Measurements from ENCODE around the gene GLCE. TPM values are rescaled to one million over a fixed set of nuclear protein-coding genes. Genes with fewer than 3 reads are reported as not detected.

Gene GLCE
- total RNA-seq, 1 experiment from 2014 or later: 10.2 TPM

- Histone ChIP-seq H3K36me3 (ENCODE audit: control insufficient read depth, insufficient read depth, low read length) (no peaks in the 10 kb centered on the region), H3K9me3 (no peaks in the 10 kb centered on the region), H3K4me3 (ENCODE audit: low read depth, low read length) (no peak overlapping the region), H3K4me1 (no peaks in the 10 kb centered on the region; the same call in 1 of the 2 replicates), H3K27me3 (replicated peaks; ENCODE audit: control insufficient read depth, insufficient read depth, low read length) (no peaks in the 10 kb centered on the region)
- H3K27ac Mint-ChIP-seq (ENCODE audit: unreplicated experiment): no peak overlapping the region
- no peaks in the 10 kb centered on the region for H3K36me3 Mint-ChIP-seq (ENCODE audit: insufficient read depth, unreplicated experiment)
- POLR2A ChIA-PET: no interaction called here
- no peak for DNase-seq
- H3K4me1 Mint-ChIP-seq (ENCODE audit: low read depth, unreplicated experiment): peaks cover 9% of the 10 kb centered on the region
- no TSS peak for BruUV-seq (replicated peaks)
- TF ChIP-seq CTCF (IDR thresholded peaks at IDR 0.05; ENCODE audit: insufficient read depth in 1 of 2, low read depth in 1 of 2, low read length in 1 of 2, severe bottlenecking in 1 of 2, unreplicated experiment in 1 of 2): no peak
- no peaks in the 10 kb centered on the region for H3K27me3 Mint-ChIP-seq (ENCODE audit: insufficient read depth, unreplicated experiment)
- CTCF ChIA-PET: no interaction called here
- H3K4me3 Mint-ChIP-seq (ENCODE audit: unreplicated experiment): no peak overlapping the region
- no peaks in the 10 kb centered on the region for H3K9me3 Mint-ChIP-seq (ENCODE audit: unreplicated experiment)
- intact Hi-C loops (cut with micrococcal nuclease; ENCODE audit: unreplicated experiment): no loop called here
Measured at GRCh38 chr15:69170597-69170996, 10.2 kb downstream of the GLCE start.

DNA sequence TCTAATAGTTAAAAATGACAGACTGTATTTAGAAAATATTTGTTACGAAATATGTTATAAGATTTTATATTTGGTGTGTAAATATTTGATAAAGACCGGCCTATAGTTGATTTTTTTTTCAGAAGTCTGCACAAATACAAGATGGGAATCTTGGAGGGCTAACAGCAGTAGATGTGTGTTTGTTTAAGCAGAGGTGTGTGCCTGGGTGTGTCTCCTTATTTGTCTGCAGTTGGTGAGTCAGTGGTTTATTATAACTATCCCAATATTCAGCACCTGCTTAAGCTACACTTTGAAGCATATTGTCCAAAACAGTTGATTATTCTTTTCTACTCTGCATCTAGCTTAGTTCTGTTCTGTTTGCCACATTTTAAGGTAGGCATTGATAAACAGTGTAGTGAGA lies 12.4 kb downstream of the GLCE start:
- no peaks in the 10 kb centered on the region; the same call in 1 of the 2 replicates for H3K4me1 ChIP-seq
- Mint-ChIP-seq H3K4me3 (ENCODE audit: unreplicated experiment) (no peak overlapping the region), H3K9me3 (ENCODE audit: unreplicated experiment) (no peaks in the 10 kb centered on the region), H3K27me3 (ENCODE audit: insufficient read depth, unreplicated experiment) (no peaks in the 10 kb centered on the region), H3K36me3 (ENCODE audit: insufficient read depth, unreplicated experiment) (no peaks in the 10 kb centered on the region), H3K27ac (ENCODE audit: unreplicated experiment) (no peak overlapping the region), H3K4me1 (ENCODE audit: low read depth, unreplicated experiment) (peaks cover 7% of the 10 kb centered on the region)
- H3K9me3 ChIP-seq: no peaks in the 10 kb centered on the region
- intact Hi-C loops (cut with micrococcal nuclease; ENCODE audit: unreplicated experiment): no loop called here
- H3K27me3 ChIP-seq (replicated peaks; ENCODE audit: control insufficient read depth, insufficient read depth, low read length): no peaks in the 10 kb centered on the region
- TF ChIP-seq CTCF (IDR thresholded peaks at IDR 0.05; ENCODE audit: insufficient read depth in 1 of 2, low read depth in 1 of 2, low read length in 1 of 2, severe bottlenecking in 1 of 2, unreplicated experiment in 1 of 2): no peak
- no TSS peak for BruUV-seq (replicated peaks)
- ChIA-PET POLR2A (no interaction called here), CTCF (interaction anchor here (0.5 kb wide), 1 partner anchor 53 kb away, joined by 3 read pairs; no protein-coding TSS in a partner anchor)
- no peak overlapping the region for H3K4me3 ChIP-seq (ENCODE audit: low read depth, low read length)
- DNase-seq: peak in 1 of 2 experiments; percentile 5
- H3K36me3 ChIP-seq (ENCODE audit: control insufficient read depth, insufficient read depth, low read length): no peaks in the 10 kb centered on the region

DNA sequence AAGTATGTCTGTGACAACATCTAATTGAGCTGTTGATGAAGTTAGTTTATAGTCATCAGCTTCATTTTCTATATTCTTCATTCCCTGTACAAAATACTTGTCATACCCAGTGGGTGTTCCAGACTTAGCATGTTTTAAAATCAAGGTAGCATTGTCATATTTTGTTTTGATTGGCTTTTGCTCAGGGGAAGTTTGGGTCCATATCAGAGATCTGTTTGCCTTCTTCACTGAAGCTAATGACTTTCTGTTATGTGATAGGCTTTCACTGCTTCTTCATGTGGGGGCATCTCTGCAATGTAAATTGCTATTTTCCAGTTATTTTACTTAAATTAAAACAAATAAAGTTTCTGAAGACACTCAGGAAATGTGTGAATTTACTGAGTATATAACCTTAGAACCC lies 15.1 kb downstream of the GLCE start:
- no peaks in the 10 kb centered on the region for H3K36me3 ChIP-seq (ENCODE audit: control insufficient read depth, insufficient read depth, low read length)
- Mint-ChIP-seq H3K4me1 (ENCODE audit: low read depth, unreplicated experiment) (peaks cover 7% of the 10 kb centered on the region), H3K27ac (ENCODE audit: unreplicated experiment) (no peak overlapping the region), H3K27me3 (ENCODE audit: insufficient read depth, unreplicated experiment) (no peaks in the 10 kb centered on the region), H3K9me3 (ENCODE audit: unreplicated experiment) (no peaks in the 10 kb centered on the region), H3K4me3 (ENCODE audit: unreplicated experiment) (no peak overlapping the region), H3K36me3 (ENCODE audit: insufficient read depth, unreplicated experiment) (no peaks in the 10 kb centered on the region)
- H3K27me3 ChIP-seq (replicated peaks; ENCODE audit: control insufficient read depth, insufficient read depth, low read length): no peaks in the 10 kb centered on the region
- no TSS peak for BruUV-seq (replicated peaks)
- ChIA-PET POLR2A (no interaction called here), CTCF (no interaction called here)
- no peaks in the 10 kb centered on the region; the same call in 1 of the 2 replicates for H3K4me1 ChIP-seq
- no peak for DNase-seq
- intact Hi-C loops (cut with micrococcal nuclease; ENCODE audit: unreplicated experiment): no loop called here
- H3K9me3 ChIP-seq: no peaks in the 10 kb centered on the region
- TF ChIP-seq CTCF (IDR thresholded peaks at IDR 0.05; ENCODE audit: insufficient read depth in 1 of 2, low read depth in 1 of 2, low read length in 1 of 2, severe bottlenecking in 1 of 2, unreplicated experiment in 1 of 2): no peak
- no peak overlapping the region for H3K4me3 ChIP-seq (ENCODE audit: low read depth, low read length)
